GM10847 (cell line): ENCODE data around the gene C2CD4B.

Experiments used
- POLR2A ChIP-seq: IDR thresholded peaks from 2 replicates; pipeline ENCODE4 v1.6.1; 2011; ENCODE audit not compliant: insufficient read length; ENCODE audit errors: extremely low read depth

Gene C2CD4B

GRCh38 chr15:62136911-62137865 lies 27.9 kb downstream of the C2CD4B start:
- TF ChIP-seq POLR2A: no peak

- TF ChIP-seq POLR2A: no peak
These were observed 29.5 kb downstream of the C2CD4B start for GRCh38 chr15:62135532-62136134.

GRCh38 chr15:62133141-62133540 lies 31.9 kb downstream of the C2CD4B start:
- no peak for TF ChIP-seq POLR2A

- TF ChIP-seq POLR2A: no peak
These were observed 36.2 kb downstream of the C2CD4B start for GRCh38 chr15:62128916-62129315.

GRCh38 chr15:62126364-62126763 lies 38.7 kb downstream of the C2CD4B start:
- no peak for TF ChIP-seq POLR2A

GRCh38 chr15:62125773-62126172 lies 39.3 kb downstream of the C2CD4B start:
- no peak for TF ChIP-seq POLR2A

- no peak for TF ChIP-seq POLR2A
These were observed 40.1 kb downstream of the C2CD4B start for GRCh38 chr15:62124973-62125303.

GRCh38 chr15:62124176-62124972 lies 40.7 kb downstream of the C2CD4B start:
- TF ChIP-seq POLR2A: no peak

GRCh38 chr15:62122249-62122648 lies 42.8 kb downstream of the C2CD4B start:
- TF ChIP-seq POLR2A: no peak

GRCh38 chr15:62121273-62122015 lies 43.6 kb downstream of the C2CD4B start:
- no peak for TF ChIP-seq POLR2A

GRCh38 chr15:62120776-62121175 lies 44.3 kb downstream of the C2CD4B start:
- no peak for TF ChIP-seq POLR2A

GRCh38 chr15:62119874-62120273 lies 45.2 kb downstream of the C2CD4B start:
- TF ChIP-seq POLR2A: no peak

GRCh38 chr15:62119227-62119864 lies 45.7 kb downstream of the C2CD4B start:
- TF ChIP-seq POLR2A: no peak

GRCh38 chr15:62118520-62119226 lies 46.4 kb downstream of the C2CD4B start:
- no peak for TF ChIP-seq POLR2A

GRCh38 chr15:62115847-62116246 lies 49.2 kb downstream of the C2CD4B start:
- TF ChIP-seq POLR2A: no peak
